Measurements from ENCODE around the gene CASP14. TPM values are rescaled to one million over a fixed set of nuclear protein-coding genes. Genes with fewer than 3 reads are reported as not detected.
"Not testable (repeated sequence)": the region's sequence is repeated elsewhere in the genome, so short reads cannot be mapped to it uniquely, and the experiment has no call there.

The CASP14 gene
- total RNA-seq, 1 donor from 2014 or later: not detected

- ATAC-seq (ENCODE audit: poor library complexity) (no peak), DNase-seq (no peak)
- intact Hi-C loops (cut with DNase I): no loop called here
Measured at GRCh38 chr19:15050639-15051038, 1.4 kb downstream of the CASP14 start.

GRCh38 chr19:15062036-15062435 is 12.8 kb downstream of the CASP14 start:
- DNase-seq (no peak), ATAC-seq (ENCODE audit: poor library complexity) (no peak)
- intact Hi-C loops (cut with DNase I): no loop called here

GRCh38 chr19:15070386-15070785 is 21.1 kb downstream of the CASP14 start:
- intact Hi-C loops (cut with DNase I); ATAC-seq (ENCODE audit: poor library complexity); DNase-seq: not testable (repeated sequence)

- ATAC-seq (ENCODE audit: poor library complexity) (no peak), DNase-seq (no peak)
Measured at GRCh38 chr19:15072930-15073647, 23.8 kb downstream of the CASP14 start.

GRCh38 chr19:15074371-15074770 is 25.1 kb downstream of the CASP14 start:
- intact Hi-C loops (cut with DNase I): no loop called here
- ATAC-seq (ENCODE audit: poor library complexity) (no peak), DNase-seq (no peak)

More at GRCh38 chr19:15072930-15073647, 23.8 kb downstream of the CASP14 start:
- intact Hi-C loops (cut with DNase I): no loop called here

- ATAC-seq (ENCODE audit: poor library complexity) (no peak), DNase-seq (no peak)
- intact Hi-C loops (cut with DNase I): no loop called here
Measured at GRCh38 chr19:15075806-15076205, 26.5 kb downstream of the CASP14 start.

GRCh38 chr19:15080002-15080401 is 30.7 kb downstream of the CASP14 start:
- DNase-seq; intact Hi-C loops (cut with DNase I); ATAC-seq (ENCODE audit: poor library complexity): not testable (repeated sequence)

- no peak for DNase-seq
- ATAC-seq (ENCODE audit: poor library complexity): no peak
- intact Hi-C loops (cut with DNase I): no loop called here
Measured at GRCh38 chr19:15081911-15082310, 32.6 kb downstream of the CASP14 start, which contains the start of gene OR1I1. OR1I1 (plus strand) TSS chr19:15082211; CDS start chr19:15087066, 4,855 bp downstream.

- ATAC-seq (ENCODE audit: poor library complexity) (no peak), DNase-seq (no peak)
- intact Hi-C loops (cut with DNase I): no loop called here
Measured at GRCh38 chr19:15087182-15087581, 37.9 kb downstream of the CASP14 start.

- ATAC-seq (ENCODE audit: poor library complexity) (peak; percentile 41), DNase-seq (no peak)
- intact Hi-C loops (cut with DNase I): loop anchor here (5.0 kb wide), 1 partner anchor 460 kb away; no protein-coding TSS in a partner anchor
Measured at GRCh38 chr19:15091918-15092753, 42.9 kb downstream of the CASP14 start.

GRCh38 chr19:15093001-15093400 is 43.7 kb downstream of the CASP14 start:
- intact Hi-C loops (cut with DNase I): loop anchor here (5.0 kb wide), 1 partner anchor 459 kb away; no protein-coding TSS in a partner anchor
- DNase-seq: no peak

GRCh38 chr19:15096223-15096622 is 46.9 kb downstream of the CASP14 start:
- DNase-seq: no peak
- intact Hi-C loops (cut with DNase I): no loop called here
- ATAC-seq (ENCODE audit: poor library complexity): no peak

More at GRCh38 chr19:15093001-15093400, 43.7 kb downstream of the CASP14 start:
- no peak for ATAC-seq (ENCODE audit: poor library complexity)

GRCh38 chr19:15097980-15098379 is 48.7 kb downstream of the CASP14 start:
- ATAC-seq (ENCODE audit: poor library complexity); DNase-seq; intact Hi-C loops (cut with DNase I): not testable (repeated sequence)

GRCh38 chr19:15098460-15098859 is 49.2 kb downstream of the CASP14 start:
- ATAC-seq (ENCODE audit: poor library complexity) (no peak), DNase-seq (no peak)
- intact Hi-C loops (cut with DNase I): no loop called here

GRCh38 chr19:15099017-15099582 is 49.8 kb downstream of the CASP14 start:
- ATAC-seq (ENCODE audit: poor library complexity) (no peak), DNase-seq (no peak)
- intact Hi-C loops (cut with DNase I): no loop called here

- intact Hi-C loops (cut with DNase I): loop anchor here (2.0 kb wide), 1 partner anchor 49 kb away; no protein-coding TSS in a partner anchor
- peak; percentile 66 for ATAC-seq (ENCODE audit: poor library complexity)
Measured at GRCh38 chr19:15101479-15102082, 52.3 kb downstream of the CASP14 start.

GRCh38 chr19:15104003-15104402 is 54.7 kb downstream of the CASP14 start:
- no peak for DNase-seq
- no peak for ATAC-seq (ENCODE audit: poor library complexity)

More at GRCh38 chr19:15101479-15102082, 52.3 kb downstream of the CASP14 start:
- no peak for DNase-seq

GRCh38 chr19:15104411-15104810 is 55.1 kb downstream of the CASP14 start:
- ATAC-seq (ENCODE audit: poor library complexity) (no peak), DNase-seq (no peak)
- intact Hi-C loops (cut with DNase I): no loop called here

More at GRCh38 chr19:15104003-15104402, 54.7 kb downstream of the CASP14 start:
- intact Hi-C loops (cut with DNase I): no loop called here

GRCh38 chr19:15105044-15105443 is 55.8 kb downstream of the CASP14 start:
- ATAC-seq (ENCODE audit: poor library complexity) (no peak), DNase-seq (no peak)
- intact Hi-C loops (cut with DNase I): no loop called here

Measured in Right ventricle myocardium superior (tissue), 1 donor.